GM12878 (cell line): ENCODE data around the gene BPIFB4. TPM values are rescaled to one million over a fixed set of nuclear protein-coding genes. Genes with fewer than 3 reads are reported as not detected.

Experiments used
- ATAC-seq: fragments of 200-7000 bp; cut with Tn5 transposase; 3 replicates; pipeline ENCODE4 v1.9.1; 2020; ENCODE audit warnings: mild to moderate bottlenecking, moderate library complexity
- BruUV-seq: library from RNA; stranded (reverse); fragments of 400-500 nt; replicated peaks from 2 replicates; lab custom pipeline; 2021; lab: Mats Ljungman, UMichigan
- CTCF ChIA-PET: fragments of 300-600 bp; sonication (Branson Sonifier 250); formaldehyde crosslinking; extraction: SDS; loops from one replicate; lab custom pipeline; 2021; ENCODE audit warnings: inconsistent platforms; lab: Yijun Ruan, JAX
- POLR2A ChIA-PET: fragments of 350-600 bp; formaldehyde crosslinking; extraction: SDS; loops from one replicate; lab custom pipeline; 2021; ENCODE audit warnings: inconsistent platforms; lab: Charles Lee
- RAD21 ChIA-PET: fragments of 300-600 bp; sonication (Branson Sonifier 250); formaldehyde crosslinking; loops from one replicate; lab custom pipeline; 2023; ENCODE audit warnings: antibody characterized with exemption; ENCODE audit not compliant: unreplicated experiment; lab: Charles Lee
- SMC1A ChIA-PET: fragments of 300-600 bp; sonication (Branson Sonifier 250); formaldehyde crosslinking; loops from one replicate; lab custom pipeline; 2023; ENCODE audit not compliant: unreplicated experiment, uncharacterized antibody; lab: Charles Lee
- DNase-seq: peaks from one replicate; pipeline ENCODE4 v3.0.0-alpha.2; 2011; ENCODE audit warnings: low read depth, low spot score
- FAIRE-seq: peaks from 3 replicates; lab custom pipeline; 2011; peaks lifted over from hg19 to GRCh38; lab: Jason Lieb, UNC
- H2AFZ ChIP-seq: 2 replicates; pipeline ENCODE4 v1.6.0; 2011; ENCODE audit warnings: low read depth, low read length, control low read depth; ENCODE audit not compliant: control insufficient read depth
- H3K27ac ChIP-seq: 2 replicates; pipeline ENCODE4 v1.5.1; 2011; ENCODE audit warnings: control low read depth; ENCODE audit not compliant: control insufficient read depth, insufficient read depth
- H3K27me3 ChIP-seq, 2 experiments: replicated peaks in 1 of 2; 2 replicates each; pipeline versions ENCODE4 v1.6.0 to v1.6.1; 2011; ENCODE audit warnings: low read length in 1 of 2; ENCODE audit not compliant: control insufficient read depth in 2 of 2, insufficient read depth in 2 of 2
- H3K36me3 ChIP-seq, 2 experiments: 2 replicates each; pipeline ENCODE4 v1.5.1; 2011; ENCODE audit warnings: low read length in 1 of 2; ENCODE audit not compliant: control insufficient read depth in 2 of 2, insufficient read depth in 2 of 2
- H3K4me1 ChIP-seq: 2 replicates; pipeline ENCODE4 v1.6.1; 2011; ENCODE audit warnings: mild to moderate bottlenecking, low read length, moderate library complexity, mixed read lengths; ENCODE audit not compliant: control insufficient read depth, insufficient read depth
- H3K4me2 ChIP-seq: 2 replicates; pipeline ENCODE4 v1.6.0; 2011; ENCODE audit warnings: control low read depth; ENCODE audit not compliant: control insufficient read depth, insufficient read depth
- H3K4me3 ChIP-seq: fragments of 200-600 bp; sonication (generic); 2 replicates; pipeline ENCODE4 v1.5.1; 2016
- H3K79me2 ChIP-seq: 2 replicates; pipeline ENCODE4 v1.6.0; 2011; ENCODE audit warnings: low read length; ENCODE audit not compliant: control insufficient read depth, insufficient read depth
- H3K9ac ChIP-seq: 2 replicates; pipeline ENCODE4 v1.8.0; 2011; ENCODE audit warnings: low read length, control low read depth, mixed read lengths; ENCODE audit not compliant: control insufficient read depth, insufficient read depth
- H3K9me3 ChIP-seq: replicated peaks from 3 replicates; pipeline ENCODE4 v1.5.1; 2011; ENCODE audit warnings: mild to moderate bottlenecking, low read length; ENCODE audit not compliant: control insufficient read depth, insufficient read depth
- H4K20me1 ChIP-seq: 2 replicates; pipeline ENCODE4 v1.6.0; 2011; ENCODE audit not compliant: control insufficient read depth, insufficient read depth
- ATF3 ChIP-seq: IDR thresholded peaks from 2 replicates; pipeline ENCODE4 v1.6.1; 2011; ENCODE audit warnings: low read depth, mild to moderate bottlenecking, low read length, moderate library complexity, borderline replicate concordance; ENCODE audit errors: extremely low read depth
- BRCA1 ChIP-seq: IDR thresholded peaks from 2 replicates; pipeline ENCODE4 v1.6.1; 2011; ENCODE audit warnings: low read depth, low read length, improper control_type of control experiment
- EGR1 ChIP-seq, 2 experiments: IDR thresholded peaks; 1 replicate in 1 of 2; 2 replicates in 1 of 2; pipeline ENCODE4 v1.6.1; 2011 to 2012; ENCODE audit warnings: low read depth in 2 of 2, low read length in 2 of 2, borderline replicate concordance in 1 of 2, mild to moderate bottlenecking in 1 of 2, moderate library complexity in 1 of 2
- GABPA ChIP-seq: IDR thresholded peaks from 2 replicates; pipeline ENCODE4 v1.6.1; 2014; ENCODE audit warnings: antibody characterized with exemption, low read depth, mild to moderate bottlenecking, inconsistent platforms
- HCFC1 ChIP-seq: fragments of 150-350 bp; IDR thresholded peaks from 2 replicates; pipeline ENCODE4 v1.6.1; 2014; ENCODE audit warnings: low read length
- IRF3 ChIP-seq: fragments of 450-650 bp; IDR thresholded peaks from 2 replicates; pipeline ENCODE4 v1.6.1; 2014; ENCODE audit warnings: mild to moderate bottlenecking
- KDM1A ChIP-seq: fragments of 200-600 bp; sonication (generic); IDR thresholded peaks from 2 replicates; pipeline ENCODE4 v1.6.1; 2016; ENCODE audit warnings: borderline replicate concordance
- NFYB ChIP-seq: IDR thresholded peaks from 2 replicates; pipeline ENCODE4 v1.6.1; 2011; ENCODE audit warnings: low read depth, mild to moderate bottlenecking, low read length, improper control_type of control experiment, moderate library complexity; ENCODE audit not compliant: insufficient read depth
- POLR2AphosphoS5 ChIP-seq: IDR thresholded peaks from 2 replicates; pipeline ENCODE4 v1.6.1; 2011; ENCODE audit warnings: mild to moderate bottlenecking, low read length, inconsistent platforms
- POU2F2 ChIP-seq: IDR thresholded peaks from 3 replicates; pipeline ENCODE4 v1.6.1; 2011; ENCODE audit warnings: low read depth, mild to moderate bottlenecking, low read length, borderline replicate concordance
- SMARCA5 ChIP-seq: fragments of 450-650 bp; IDR thresholded peaks from 2 replicates; pipeline ENCODE4 v1.6.1; 2017; ENCODE audit warnings: mild to moderate bottlenecking
- TAF1 ChIP-seq: IDR thresholded peaks from 2 replicates; pipeline ENCODE4 v1.6.1; 2011; ENCODE audit warnings: mild to moderate bottlenecking, low read depth, low read length, borderline replicate concordance
- TARDBP ChIP-seq: IDR thresholded peaks from 2 replicates; pipeline ENCODE4 v1.6.1; 2016; ENCODE audit warnings: borderline replicate concordance
- USF2 ChIP-seq: IDR thresholded peaks from 2 replicates; pipeline ENCODE4 v1.6.1; 2011; ENCODE audit warnings: low read depth, low read length, improper control_type of control experiment, borderline replicate concordance
- ZBTB40 ChIP-seq: fragments of 450-650 bp; IDR thresholded peaks from 2 replicates; pipeline ENCODE4 v1.6.1; 2016; ENCODE audit warnings: mild to moderate bottlenecking, moderate library complexity, borderline replicate concordance
- WGBS: methylation state at CpG from one replicate; pipeline ENCODE4 v1.1.6; 2016; ENCODE audit warnings: low lambda C conversion rate; ENCODE audit not compliant: insufficient replicate concordance, insufficient coverage; ENCODE audit errors: missing lambda C conversion rate; 5-methylcytosine and 5-hydroxymethylcytosine counted together
- in situ Hi-C: fragments of 300-500 bp; cut with MboI; formaldehyde crosslinking; loops from 9 replicates; pipeline ENCODE4 v1.14.3; 2018; ENCODE audit warnings: mixed read lengths
- intact Hi-C: fragments of 100-400 bp; cut with micrococcal nuclease; formaldehyde crosslinking; loops from one replicate; pipeline ENCODE4 v1.14.2; 2022; ENCODE audit not compliant: unreplicated experiment
- polyA plus RNA-seq, 11 experiments: library from polyadenylated mRNA; depleted of rRNA in 4 of 11; unstranded in 6 of 11; stranded (reverse) in 5 of 11; fragments of >200 nt; fragmentation: Nextera tagmentation in 4 of 11; fragmentation: Illumina TruSeq in 1 of 11; extraction: Ambion mirVana in 4 of 11; extraction: Trizol in 1 of 11; gene quantifications; 1 replicate in 1 of 11; 2 replicates in 10 of 11; pipeline versions ENCODE4 v1.2.1 to v1.2.3, GENCODE V29; 2011 to 2016; ENCODE audit warnings: inconsistent platforms in 2 of 11, missing spikeins in 2 of 11, low read depth in 1 of 11
- total RNA-seq, 4 experiments: library from RNA; depleted of rRNA in 3 of 4; stranded (reverse); fragments of >200 nt in 3 of 4; fragmentation: Illumina TruSeq in 1 of 4; extraction: Trizol in 1 of 4; gene quantifications; 2 replicates each; pipeline versions ENCODE4 v1.2.1 to v1.2.3, GENCODE V29; 2013 to 2021

The BPIFB4 gene
- total and polyA plus RNA-seq, 10 of the 15 experiments (the other 5 are each of a cell fraction or from before 2014, with no cell fraction given): 0.12 TPM; not detected in 9

- TF ChIP-seq ATF3 (no peak), KDM1A (no peak), SMARCA5 (no peak), BRCA1 (no peak)
These were observed 11.0 kb upstream of the BPIFB4 start (continued) for GRCh38 chr20:33068251-33068939.

- POLR2A ChIA-PET: no interaction called here
- in situ Hi-C loops: no loop called here
These were observed 9.8 kb upstream of the BPIFB4 start for GRCh38 chr20:33069673-33070072.

More at GRCh38 chr20:33069673-33070072, 9.8 kb upstream of the BPIFB4 start:
- Histone ChIP-seq H3K4me3 (no peak overlapping the region), H3K79me2 (no peaks in the 10 kb centered on the region), H2AFZ (no peak overlapping the region), H4K20me1 (no peaks in the 10 kb centered on the region), H3K9ac (no peak overlapping the region), H3K27ac (no peak overlapping the region), H3K4me2 (no peak overlapping the region), H3K4me1 (no peaks in the 10 kb centered on the region), H3K27me3 (no peaks in the 10 kb centered on the region; a peak in 1 of 4 replicates), H3K36me3 (no peaks in the 10 kb centered on the region), H3K9me3 (no peaks in the 10 kb centered on the region)
- 33% methylated on average over 9 of the region's 9 CpGs for WGBS
- ChIA-PET SMC1A (no interaction called here), RAD21 (interaction anchor here (0.6 kb wide), 1 partner anchor 125 kb away, joined by 3 read pairs; no protein-coding TSS in a partner anchor), CTCF (no interaction called here)
- FAIRE-seq (no peak), ATAC-seq (no peak), DNase-seq (no peak)
- TF ChIP-seq TAF1: no peak
- TF ChIP-seq POLR2AphosphoS5: no peak
- no peak for TF ChIP-seq EGR1 (IDR thresholded peaks at IDR 0.05; ENCODE audit: borderline replicate concordance in 1 of 2, low read depth in 2 of 2, low read length in 2 of 2)
- TF ChIP-seq IRF3: no peak
- no peak for TF ChIP-seq GABPA
- TF ChIP-seq POU2F2: no peak
- TF ChIP-seq NFYB: no peak
- TF ChIP-seq ZBTB40: no peak
- no peak for TF ChIP-seq TARDBP
- TF ChIP-seq USF2: no peak
- no peak for TF ChIP-seq HCFC1
- BruUV-seq: no TSS peak
- intact Hi-C loops: no loop called here
